ENCODE results near the gene DNAJC4.
A peak's percentile ranks its signal among the peaks of the same experiment; 100 is the strongest.

DNAJC4 gene

DNA sequence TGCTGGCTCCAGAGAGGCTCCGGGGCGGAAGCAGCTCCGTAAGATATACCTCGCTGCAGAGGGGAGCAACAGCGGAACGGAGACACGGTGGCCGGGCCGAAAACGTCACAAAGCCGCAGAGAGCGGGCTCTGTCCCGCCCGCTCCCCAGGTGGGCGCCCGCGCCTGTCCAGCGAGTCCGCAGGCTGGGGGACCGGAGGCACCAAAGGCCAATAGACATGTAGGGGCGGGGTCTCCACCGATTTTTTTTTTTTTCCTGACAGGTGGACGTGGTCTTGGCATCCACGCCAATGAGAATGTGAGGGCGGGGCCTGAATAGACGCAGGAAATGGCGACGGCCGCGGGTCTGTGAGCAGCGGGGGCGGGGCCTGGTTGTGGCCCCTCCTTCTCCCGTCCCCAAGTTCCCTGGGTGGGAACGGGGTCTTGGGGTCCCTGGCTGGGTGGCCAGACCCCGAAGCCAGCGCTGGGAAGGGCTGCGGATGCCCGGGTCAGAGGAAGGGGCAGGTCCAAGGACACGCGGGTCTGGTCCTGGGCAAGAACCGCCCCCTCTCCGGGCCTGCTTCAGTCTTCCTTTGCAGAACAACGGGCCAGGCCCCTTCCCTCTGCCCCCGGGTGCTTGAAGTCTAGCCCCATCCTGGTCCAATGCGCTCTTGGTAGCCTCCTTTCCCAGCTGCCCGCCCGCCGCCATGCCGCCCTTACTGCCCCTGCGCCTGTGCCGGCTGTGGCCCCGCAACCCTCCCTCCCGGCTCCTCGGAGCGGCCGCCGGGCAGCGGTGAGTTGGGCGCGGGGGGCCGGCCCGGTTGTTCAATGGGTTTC lies at the start of gene DNAJC4:
Gene DNAJC4 (plus strand): TSS at position 378 of the 814 bp plus-strand sequence. CDS start 307 bp downstream, at position 685.
- peak; percentile 91 for DNase-seq (ENCODE audit: low spot score)

DNA sequence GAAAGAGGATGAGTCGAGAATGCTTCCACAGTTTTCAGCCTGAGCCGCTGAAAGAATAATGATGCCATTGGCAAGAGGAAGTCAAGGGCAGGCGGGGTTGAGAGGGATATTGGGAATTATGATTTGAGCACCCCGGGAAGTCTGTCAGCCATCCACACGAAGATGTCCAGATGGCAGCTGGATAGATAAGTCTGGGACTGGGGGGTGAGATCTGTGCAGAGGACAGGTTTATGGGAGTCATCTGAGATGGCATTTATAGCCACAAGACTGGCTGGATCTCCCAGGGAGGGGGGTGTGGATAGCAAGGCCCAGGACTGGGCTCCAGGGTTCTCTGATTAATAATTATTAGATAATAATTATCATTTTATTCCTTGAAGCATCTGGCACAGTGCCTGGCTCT lies 49.5 kb upstream of the DNAJC4 start:
- no peak for DNase-seq (ENCODE audit: low spot score)

GRCh38 chr11:64181506-64182411 lies 48.6 kb upstream of the DNAJC4 start:
- peak; percentile 49 for DNase-seq (ENCODE audit: low spot score)

DNA sequence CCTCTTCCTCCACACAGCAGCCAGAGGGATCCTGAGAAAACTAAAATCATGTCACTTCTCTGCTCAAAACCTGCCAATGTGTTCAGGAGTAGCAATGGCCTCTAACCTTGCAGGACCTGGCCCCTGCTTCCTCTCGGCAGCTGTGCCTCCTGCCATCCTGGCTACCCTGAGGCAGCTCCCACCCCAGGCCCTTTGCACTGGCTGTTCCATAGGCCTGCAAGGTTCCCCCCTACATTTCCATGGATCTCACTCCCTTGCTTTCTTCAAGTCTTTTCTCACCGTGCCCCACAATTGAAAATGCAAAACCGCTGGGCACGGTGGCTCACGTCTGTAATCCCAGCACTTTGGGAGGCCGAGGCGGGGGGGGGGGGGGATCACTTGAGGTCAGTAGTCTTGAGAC lies 46.5 kb upstream of the DNAJC4 start:
- no peak for DNase-seq (ENCODE audit: low spot score)

DNA sequence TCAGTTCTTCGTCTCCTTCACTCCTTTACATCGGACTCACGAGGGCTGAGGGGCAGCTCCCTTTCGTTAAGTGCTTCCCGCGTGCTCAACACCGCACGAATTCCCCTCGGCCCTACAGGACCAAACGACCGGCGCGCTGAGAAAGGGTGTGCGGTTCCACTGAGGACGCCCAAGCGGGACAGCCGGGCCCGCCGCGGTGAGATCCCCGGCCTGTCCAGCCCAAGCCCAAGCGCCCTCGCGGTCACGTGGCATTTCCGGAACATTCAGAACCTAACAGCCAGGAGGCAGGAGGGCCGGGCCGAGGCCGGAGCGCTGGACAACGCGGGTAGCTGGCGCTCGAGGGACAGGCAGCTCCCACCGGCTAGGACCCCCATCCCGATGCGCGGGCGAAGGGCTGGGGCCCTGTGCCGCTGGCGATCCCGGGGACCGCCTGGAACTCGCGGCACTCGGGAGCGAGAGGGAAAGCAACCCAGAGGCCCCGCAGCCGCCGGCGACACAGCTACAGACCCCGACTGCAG lies 45.1 kb upstream of the DNAJC4 start:
- DNase-seq (ENCODE audit: low spot score) = no peak

DNA sequence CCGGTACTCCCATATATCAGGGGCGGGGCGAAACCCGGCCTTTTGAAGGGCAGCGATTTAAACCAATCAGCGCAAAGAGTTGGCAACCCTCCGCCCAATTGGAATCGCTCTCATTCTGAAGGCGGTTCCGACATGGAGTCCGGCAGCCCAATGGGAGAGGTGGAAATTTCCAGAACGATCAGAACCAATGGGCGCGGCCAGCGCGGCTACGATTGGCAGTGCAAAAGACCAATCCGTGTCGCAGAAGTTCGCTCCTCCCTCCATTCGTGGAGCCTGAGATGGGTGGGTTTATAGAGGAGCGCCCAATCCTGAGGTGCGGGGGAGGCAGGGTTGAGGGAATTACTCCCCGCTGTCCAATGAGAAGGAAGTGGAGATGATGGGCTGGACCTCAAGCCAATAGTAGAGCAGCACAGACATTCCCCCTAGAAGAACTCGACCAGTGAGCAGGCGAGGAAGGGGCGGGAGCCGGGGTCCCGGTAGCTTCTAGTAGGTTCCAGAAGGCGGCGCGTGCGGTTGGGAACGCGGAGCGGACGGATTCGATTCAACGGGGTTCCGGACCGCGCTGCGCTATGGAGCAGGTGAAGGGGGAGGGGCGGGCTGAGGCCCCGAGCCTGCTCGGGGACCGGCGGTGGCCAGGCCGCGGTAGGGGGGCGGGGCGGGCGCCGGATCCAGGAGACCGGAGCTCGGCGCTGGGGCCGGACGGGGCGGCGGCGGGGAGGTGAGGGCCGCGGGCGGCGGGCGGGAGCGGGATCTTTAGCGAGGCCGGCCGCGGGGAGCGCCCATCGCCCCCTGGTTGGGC lies 44.5 kb upstream of the DNAJC4 start, which contains the start of gene STIP1:
Gene STIP1 (plus strand): TSS at position 479 of the 799 bp plus-strand sequence. CDS start 91 bp downstream, at position 570.
- DNase-seq (ENCODE audit: low spot score) = peak; percentile 100

DNA sequence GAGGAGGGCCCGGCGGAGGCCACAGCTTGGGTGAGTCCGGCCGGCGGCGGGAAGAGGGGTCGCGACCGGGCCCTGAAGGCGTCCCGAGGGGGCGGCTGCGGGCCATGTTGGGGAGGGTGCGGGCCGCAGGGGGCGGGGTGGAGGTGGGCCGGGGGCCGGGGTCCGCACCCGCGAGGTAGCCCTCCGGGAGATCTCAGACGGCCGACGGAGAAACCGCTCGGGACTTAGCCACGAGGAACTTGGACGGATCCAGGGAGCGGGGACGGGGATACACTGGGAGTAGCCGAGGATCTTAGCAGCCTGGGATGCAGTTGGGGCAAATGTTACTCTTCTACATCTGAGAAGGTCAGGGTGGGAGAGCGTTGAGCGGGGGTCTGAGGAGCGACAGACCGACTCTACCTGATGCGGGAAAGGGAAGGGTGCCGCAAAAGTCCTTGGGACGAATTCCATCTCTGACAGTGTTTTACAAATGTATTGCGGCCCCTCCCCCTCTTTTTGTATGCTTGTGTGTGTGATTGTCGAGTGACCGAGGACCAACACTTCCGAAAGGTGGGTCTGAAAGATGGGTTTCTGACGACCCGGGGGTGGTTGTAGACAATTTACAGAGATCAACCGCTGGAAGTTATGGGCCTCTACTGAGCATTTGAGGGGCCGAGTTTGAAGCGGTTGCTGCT lies 43.7 kb upstream of the DNAJC4 start:
- peak; percentile 51 for DNase-seq (ENCODE audit: low spot score)

- DNase-seq (ENCODE audit: low spot score) = no peak
These were observed 37.9 kb upstream of the DNAJC4 start for GRCh38 chr11:64192434-64192833.

- DNase-seq (ENCODE audit: low spot score) = no peak
These were observed 33.7 kb upstream of the DNAJC4 start for GRCh38 chr11:64196626-64197025.

GRCh38 chr11:64198511-64198910 lies 31.8 kb upstream of the DNAJC4 start:
- no peak for DNase-seq (ENCODE audit: low spot score)

DNA sequence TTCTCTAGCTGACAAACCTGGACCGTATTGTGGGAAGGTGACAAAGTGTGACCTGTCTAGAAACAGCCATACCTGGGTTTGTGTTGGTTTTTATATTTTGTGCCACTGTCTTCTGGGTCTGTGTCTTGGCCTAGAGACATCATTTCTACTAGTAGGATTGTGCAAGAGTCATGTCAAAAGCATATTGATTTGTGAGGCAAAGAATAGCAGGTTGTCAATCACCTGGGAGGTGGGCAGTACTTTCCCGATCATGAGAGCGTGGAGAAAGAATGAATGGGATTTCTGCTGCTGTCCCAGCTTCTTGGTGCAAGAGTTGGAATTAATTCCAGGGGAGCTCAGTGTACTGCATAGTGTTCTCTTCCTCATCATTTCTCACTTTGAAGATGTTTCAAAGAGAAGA lies 28.8 kb upstream of the DNAJC4 start:
- DNase-seq (ENCODE audit: low spot score) = no peak

- DNase-seq (ENCODE audit: low spot score) = no peak
These were observed 27.4 kb upstream of the DNAJC4 start for GRCh38 chr11:64202992-64203391.

DNA sequence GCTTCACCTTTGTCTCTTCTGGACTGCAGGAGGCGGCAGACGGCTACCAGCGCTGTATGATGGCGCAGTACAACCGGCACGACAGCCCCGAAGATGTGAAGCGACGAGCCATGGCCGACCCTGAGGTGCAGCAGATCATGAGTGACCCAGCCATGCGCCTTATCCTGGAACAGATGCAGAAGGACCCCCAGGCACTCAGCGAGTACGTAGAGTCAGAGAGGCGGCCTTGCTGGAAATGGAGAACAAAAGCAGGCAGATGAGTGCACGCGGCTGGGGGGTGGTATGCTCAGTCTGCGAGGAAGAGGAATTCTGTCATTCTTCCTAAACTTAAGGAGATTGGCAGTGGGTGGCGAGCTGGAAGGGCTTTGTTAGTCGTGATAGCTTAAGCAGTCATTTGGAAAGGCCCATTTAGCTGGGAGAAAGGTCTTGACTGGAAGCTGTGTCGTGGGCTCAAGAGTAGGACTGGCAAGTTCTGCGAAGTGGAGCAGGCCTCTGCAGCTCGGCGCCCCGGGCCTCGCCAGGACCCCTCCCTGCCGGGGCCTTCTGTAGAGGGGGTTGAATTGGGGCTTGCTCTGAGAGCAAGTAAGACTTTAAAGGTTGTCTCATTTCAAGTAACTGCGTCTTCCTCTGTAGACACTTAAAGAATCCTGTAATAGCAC lies 26.8 kb upstream of the DNAJC4 start:
- no peak for DNase-seq (ENCODE audit: low spot score)

DNA sequence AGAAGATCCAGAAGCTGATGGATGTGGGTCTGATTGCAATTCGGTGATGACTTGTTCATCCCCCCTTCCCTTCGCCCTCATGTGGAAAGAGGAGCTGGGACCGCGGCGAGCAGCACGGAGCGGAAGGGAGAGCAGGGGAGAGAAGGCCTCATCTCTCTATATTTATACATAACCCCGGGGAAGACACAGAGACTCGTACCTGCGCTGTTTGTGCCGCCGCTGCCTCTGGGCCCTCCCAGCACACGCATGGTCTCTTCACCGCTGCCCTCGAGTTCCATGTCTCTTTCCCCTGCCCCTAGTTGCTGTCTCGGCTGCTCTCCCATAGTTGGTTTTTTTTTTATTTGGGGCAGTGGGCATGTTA lies 26.3 kb upstream of the DNAJC4 start:
- DNase-seq (ENCODE audit: low spot score) = no peak

GRCh38 chr11:64204464-64204989 lies 25.8 kb upstream of the DNAJC4 start:
- peak; percentile 67 for DNase-seq (ENCODE audit: low spot score)

GRCh38 chr11:64206457-64207255 lies 23.7 kb upstream of the DNAJC4 start, which contains the start of gene FERMT3:
TSS of gene FERMT3 (plus strand) at chr11:64206721. CDS start at chr11:64207365, 644 bp downstream.
- peak; percentile 85 for DNase-seq (ENCODE audit: low spot score)

DNA sequence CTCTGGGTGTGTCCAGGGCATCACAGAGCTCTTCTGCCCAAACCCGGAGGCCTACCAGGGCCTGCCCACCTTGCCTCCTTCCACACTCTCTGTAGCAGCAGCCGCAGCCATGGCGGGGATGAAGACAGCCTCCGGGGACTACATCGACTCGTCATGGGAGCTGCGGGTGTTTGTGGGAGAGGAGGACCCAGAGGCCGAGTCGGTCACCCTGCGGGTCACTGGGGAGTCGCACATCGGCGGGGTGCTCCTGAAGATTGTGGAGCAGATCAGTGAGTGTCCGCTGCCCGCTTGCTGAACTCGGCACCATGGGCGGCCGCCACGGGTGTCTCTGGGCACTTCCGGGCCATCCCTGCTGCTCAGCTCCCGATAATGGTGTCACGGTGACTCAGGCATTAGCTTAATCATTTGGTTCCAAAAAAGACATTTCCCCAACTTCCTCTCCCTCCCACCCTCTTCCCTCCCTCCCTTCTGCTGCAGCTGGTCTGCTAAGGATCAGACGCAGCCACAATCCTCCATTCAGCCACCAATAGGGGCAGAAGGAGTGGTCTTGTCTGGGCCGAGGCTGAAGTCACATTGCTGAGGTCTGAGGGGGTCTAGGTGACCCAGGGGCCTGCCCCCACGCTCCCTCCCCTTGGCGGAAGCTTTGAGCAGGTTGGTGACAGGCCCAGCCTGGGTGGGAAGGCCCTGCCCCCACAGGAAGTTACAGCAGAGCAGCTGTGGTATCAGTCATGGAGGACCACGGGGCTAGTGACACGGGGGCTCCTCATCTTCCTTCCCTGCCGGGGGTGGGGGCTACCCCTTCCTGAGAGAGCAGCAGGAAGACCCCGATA lies 22.9 kb upstream of the DNAJC4 start:
- peak; percentile 87 for DNase-seq (ENCODE audit: low spot score)

GRCh38 chr11:64208086-64208795 lies 22.1 kb upstream of the DNAJC4 start:
- no peak for DNase-seq (ENCODE audit: low spot score)
